HCT116 (cell line): ENCODE data around the gene IQCK. TPM values are rescaled to one million over a fixed set of nuclear protein-coding genes. Genes with fewer than 3 reads are reported as not detected.

Experiments
- ATAC-seq: fragments of 200-7000 bp; cut with Tn5 transposase; 2 replicates; pipeline ENCODE4 v1.9.1; 2020; ENCODE audit warnings: mild to moderate bottlenecking, moderate library complexity
- BruUV-seq: library from RNA; stranded (reverse); fragments of 400-500 nt; replicated peaks from 2 replicates; lab custom pipeline; 2021; lab: Mats Ljungman, UMichigan
- CTCF ChIA-PET: fragments of 300-600 bp; sonication (Branson Sonifier 250); formaldehyde crosslinking; loops from one replicate; lab custom pipeline; 2021; ENCODE audit warnings: antibody characterized with exemption; lab: Charles Lee
- POLR2A ChIA-PET: fragments of 300-600, 350-600 bp; sonication (Branson Sonifier 250); formaldehyde crosslinking; loops from one replicate; lab custom pipeline; 2021; ENCODE audit warnings: antibody characterized with exemption; lab: Charles Lee
- RAD21 ChIA-PET, 2 experiments: fragments of 300-600 bp; sonication (Branson Sonifier 250); formaldehyde crosslinking; loops; one replicate each; lab custom pipeline; 2023; ENCODE audit warnings: low total read pairs in 2 of 2; ENCODE audit not compliant: uncharacterized antibody in 2 of 2, unreplicated experiment in 2 of 2, low non-redundant PET in 1 of 2; lab: Charles Lee
- DNase-seq: peaks from one replicate; pipeline ENCODE4 v3.0.0-alpha.2; 2010; ENCODE audit warnings: low read depth, low spot score
- H2AFZ ChIP-seq: fragments of 200-600 bp; shearing (Covaris generic), sonication (generic); 2 replicates; pipeline ENCODE4 v1.6.1; 2017; ENCODE audit warnings: low read depth, mixed run types, mixed read lengths, antibody characterized with exemption, low read length; ENCODE audit not compliant: poor library complexity, severe bottlenecking
- H3K27ac ChIP-seq: 2 replicates; pipeline ENCODE4 v1.5.1; 2012; ENCODE audit warnings: low read depth, low read length
- H3K27me3 ChIP-seq: fragments of 200-600 bp; sonication (generic); 2 replicates; pipeline ENCODE4 v1.6.1; 2016; ENCODE audit warnings: mixed run types, low read length, mixed read lengths; ENCODE audit not compliant: insufficient read depth
- H3K36me3 ChIP-seq, 2 experiments: fragments of 200-500 bp in 1 of 2; fragments of 200-600 bp in 1 of 2; sonication (Bioruptor generic) in 1 of 2; sonication (generic) in 1 of 2; 2 replicates each; pipeline versions ENCODE4 v1.5.1 to v1.6.1; 2014 to 2016; ENCODE audit warnings: low read length in 2 of 2, inconsistent platforms in 1 of 2, mixed read lengths in 1 of 2, mixed run types in 1 of 2; ENCODE audit not compliant: insufficient read depth in 2 of 2, control insufficient read depth in 1 of 2
- H3K4me1 ChIP-seq, 2 experiments: fragments of 200-600 bp in 1 of 2; sonication (generic) in 1 of 2; 2 replicates each; pipeline versions ENCODE4 v1.5.1 to v1.6.1; 2012 to 2017; ENCODE audit warnings: low read length in 2 of 2, inconsistent platforms in 1 of 2, mild to moderate bottlenecking in 1 of 2, mixed read lengths in 1 of 2, mixed run types in 1 of 2, moderate library complexity in 1 of 2; ENCODE audit not compliant: insufficient read depth in 2 of 2, control insufficient read depth in 1 of 2
- H3K4me2 ChIP-seq: fragments of 200-600 bp; sonication (generic); 2 replicates; pipeline ENCODE4 v1.6.1; 2017; ENCODE audit warnings: mixed run types, low read length, mixed read lengths
- H3K4me3 ChIP-seq, 2 experiments: fragments of 200-600 bp in 1 of 2; sonication (generic) in 1 of 2; replicated peaks in 1 of 2; 2 replicates each; pipeline ENCODE4 v1.5.1; 2011 to 2016; ENCODE audit warnings: low read length in 2 of 2, control low read depth in 1 of 2, low read depth in 1 of 2, mild to moderate bottlenecking in 1 of 2, mixed read lengths in 1 of 2, mixed run types in 1 of 2
- H3K79me2 ChIP-seq: fragments of 200-600 bp; sonication (generic); 2 replicates; pipeline ENCODE4 v1.6.1; 2017; ENCODE audit warnings: mild to moderate bottlenecking, mixed run types, low read length, moderate library complexity, mixed read lengths; ENCODE audit not compliant: insufficient read depth
- H3K9ac ChIP-seq: fragments of 200-600 bp; sonication (generic); 2 replicates; pipeline ENCODE4 v1.6.1; 2016; ENCODE audit warnings: low read length, mixed read lengths
- H3K9me2 ChIP-seq: fragments of 200-600 bp; sonication (generic), shearing (Covaris generic); 2 replicates; pipeline ENCODE4 v1.6.1; 2017; ENCODE audit warnings: mixed run types, mild to moderate bottlenecking, moderate library complexity; ENCODE audit not compliant: insufficient read depth
- H3K9me3 ChIP-seq, 2 experiments: fragments of 200-500 bp in 1 of 2; fragments of 200-600 bp in 1 of 2; sonication (Bioruptor generic) in 1 of 2; sonication (generic) in 1 of 2; 2 replicates each; pipeline ENCODE4 v1.6.1; 2014 to 2017; ENCODE audit warnings: low read length in 2 of 2, mixed read lengths in 2 of 2, inconsistent platforms in 1 of 2, low read depth in 1 of 2, mild to moderate bottlenecking in 1 of 2, mixed run types in 1 of 2, moderate library complexity in 1 of 2; ENCODE audit not compliant: control insufficient read depth in 1 of 2, insufficient read depth in 1 of 2
- H4K20me1 ChIP-seq: fragments of 200-600 bp; sonication (generic), shearing (Covaris generic); 2 replicates; pipeline ENCODE4 v1.6.1; 2017; ENCODE audit warnings: mixed run types, mild to moderate bottlenecking, moderate library complexity; ENCODE audit not compliant: insufficient read depth
- POLR2AphosphoS5 ChIP-seq: IDR thresholded peaks from 2 replicates; pipeline ENCODE4 v1.6.1; 2011; ENCODE audit warnings: mild to moderate bottlenecking, low read depth, low read length, moderate library complexity
- RAD21 ChIP-seq: IDR thresholded peaks from 2 replicates; pipeline ENCODE4 v1.6.1; 2012; ENCODE audit warnings: low read depth, mild to moderate bottlenecking
- SP1 ChIP-seq: IDR thresholded peaks from 2 replicates; pipeline ENCODE4 v1.6.1; 2012; ENCODE audit warnings: low read depth
- intact Hi-C: fragments of 100-400 bp; cut with micrococcal nuclease; formaldehyde crosslinking; loops from 2 replicates; pipeline ENCODE4 v1.10.0; 2022
- total RNA-seq: library from RNA; stranded (reverse); gene quantifications from one replicate; pipeline ENCODE4 v1.2.1, GENCODE V29; 2021; ENCODE audit not compliant: unreplicated experiment

The IQCK gene
- total RNA-seq, 1 experiment from 2014 or later: 11.8 TPM

GRCh38 chr16:19884611-19885450 lies 166.8 kb downstream of the IQCK start, which contains the start of gene GPRC5B:
Gene GPRC5B, minus strand, starts transcription at chr16:19884848. Its CDS starts 12,003 bp downstream, at chr16:19872845.
- POLR2A ChIA-PET: interaction anchor here (0.7 kb wide), 1 partner anchor 153 kb away, joined by 6 read pairs; no protein-coding TSS in a partner anchor
- intact Hi-C loops: loop anchor here (10.0 kb wide), 1 partner anchor 800 kb away; no protein-coding TSS in a partner anchor

GRCh38 chr16:19885451-19886072 lies 167.5 kb downstream of the IQCK start:
- ATAC-seq: no peak
- Histone ChIP-seq H3K9me2 (no peaks in the 10 kb centered on the region), H3K4me1 (peaks cover 3 to 15% of the 10 kb centered on the region in 2 experiments; a peak in 3 of 4 replicates), H4K20me1 (no peaks in the 10 kb centered on the region), H3K4me2 (peak overlapping the region; percentile 82), H3K36me3 (no peaks in the 10 kb centered on the region), H2AFZ (peak overlapping the region; percentile 92), H3K9me3 (no peaks in the 10 kb centered on the region), H3K79me2 (no peaks in the 10 kb centered on the region), H3K9ac (no peak overlapping the region), H3K4me3 (no peak overlapping the region), H3K27me3 (no peaks in the 10 kb centered on the region), H3K27ac (no peak overlapping the region)
- RAD21 ChIA-PET: no interaction called here
- CTCF ChIA-PET: interaction anchor here (1.5 to 4.3 kb wide), 3 partner anchors 22 to 302 kb away, joined by 6 to 70 read pairs (median 12); no protein-coding TSS in a partner anchor
- DNase-seq: no peak
- intact Hi-C loops: loop anchor here (1.0 to 10.0 kb wide), 3 partner anchors 284 to 801 kb away; no protein-coding TSS in a partner anchor
- no TSS peak for BruUV-seq
- POLR2A ChIA-PET: interaction anchor here (1.4 kb wide), 1 partner anchor 284 kb away, joined by 3 read pairs; no protein-coding TSS in a partner anchor
- TF ChIP-seq RAD21: no peak

More at GRCh38 chr16:19884611-19885450, 166.8 kb downstream of the IQCK start, which contains the start of gene GPRC5B:
- ATAC-seq (peak; percentile 77), DNase-seq (no peak)
- Histone ChIP-seq H2AFZ (peak within 1 kb of the TSS; percentile 41), H3K36me3 (no peaks in the 10 kb centered on the region), H3K9me2 (no peaks in the 10 kb centered on the region), H3K27me3 (no peaks in the 10 kb centered on the region), H4K20me1 (no peaks in the 10 kb centered on the region), H3K27ac (peak within 1 kb of the TSS; percentile 45; the same call in 1 of the 2 replicates), H3K9ac (peak within 1 kb of the TSS; percentile 59), H3K79me2 (no peaks in the 10 kb centered on the region), H3K4me3 (peak within 1 kb of the TSS; percentile 58 to 62), H3K4me1 (peaks cover 3 to 15% of the 10 kb centered on the region in 2 experiments; a peak in 3 of 4 replicates), H3K9me3 (no peaks in the 10 kb centered on the region), H3K4me2 (peak within 1 kb of the TSS; percentile 82)
- CTCF ChIA-PET: interaction anchor here (0.6 to 1.5 kb wide), 4 partner anchors 10 to 301 kb away, joined by 3 to 19 read pairs (median 5); no protein-coding TSS in a partner anchor
- RAD21 ChIA-PET: interaction anchor here in 1 of 2 experiments (0.7 kb wide), 1 partner anchor 75 kb away, joined by 5 read pairs; no protein-coding TSS in a partner anchor
- 0 out of 2 replicates have a peak, but pooled peaks have one; percentile 6 for TF ChIP-seq RAD21
- TF ChIP-seq SP1: no peak
- peak; percentile 47; the same call in 1 of the 2 replicates for TF ChIP-seq POLR2AphosphoS5
- no TSS peak for BruUV-seq
